Activated CD4-positive, alpha-beta T cell treated with anti-CD3 and anti-CD28 coated beads for 1 hour (primary cell): ENCODE data around the gene SHISA7.
A peak's percentile ranks its signal among the peaks of the same experiment; 100 is the strongest.

Source experiments
- DNase-seq: peaks from one replicate; pipeline ENCODE4 v3.0.0-alpha.2; 2020

Gene SHISA7

DNA sequence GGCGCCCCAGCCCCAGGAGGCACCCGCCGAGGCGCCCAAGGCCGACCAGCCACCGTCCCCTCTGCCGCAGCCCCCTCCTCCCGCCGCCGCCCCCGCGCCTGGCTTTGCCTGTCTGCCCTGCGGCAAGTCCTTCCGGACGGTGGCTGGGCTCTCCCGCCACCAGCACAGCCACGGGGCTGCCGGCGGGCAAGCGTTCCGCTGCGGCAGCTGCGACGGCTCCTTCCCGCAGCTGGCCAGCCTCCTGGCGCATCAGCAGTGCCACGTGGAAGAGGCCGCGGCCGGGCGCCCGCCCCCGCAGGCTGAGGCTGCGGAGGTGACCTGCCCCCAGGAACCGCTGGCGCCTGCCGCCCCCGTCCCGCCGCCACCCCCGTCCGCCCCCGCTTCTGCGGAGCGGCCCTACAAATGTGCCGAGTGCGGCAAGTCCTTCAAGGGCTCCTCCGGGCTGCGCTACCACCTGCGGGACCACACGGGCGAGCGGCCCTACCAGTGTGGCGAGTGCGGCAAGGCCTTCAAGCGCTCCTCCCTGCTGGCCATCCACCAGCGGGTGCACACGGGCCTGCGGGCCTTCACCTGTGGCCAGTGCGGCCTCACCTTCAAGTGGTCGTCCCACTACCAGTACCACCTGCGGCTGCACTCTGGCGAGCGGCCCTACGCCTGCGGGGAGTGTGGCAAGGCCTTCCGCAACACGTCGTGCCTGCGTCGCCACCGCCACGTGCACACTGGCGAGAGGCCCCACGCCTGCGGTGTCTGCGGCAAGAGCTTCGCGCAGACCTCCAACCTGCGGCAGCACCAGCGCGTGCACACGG, 39.3 kb upstream of the SHISA7 start:
- no peak for DNase-seq

DNA sequence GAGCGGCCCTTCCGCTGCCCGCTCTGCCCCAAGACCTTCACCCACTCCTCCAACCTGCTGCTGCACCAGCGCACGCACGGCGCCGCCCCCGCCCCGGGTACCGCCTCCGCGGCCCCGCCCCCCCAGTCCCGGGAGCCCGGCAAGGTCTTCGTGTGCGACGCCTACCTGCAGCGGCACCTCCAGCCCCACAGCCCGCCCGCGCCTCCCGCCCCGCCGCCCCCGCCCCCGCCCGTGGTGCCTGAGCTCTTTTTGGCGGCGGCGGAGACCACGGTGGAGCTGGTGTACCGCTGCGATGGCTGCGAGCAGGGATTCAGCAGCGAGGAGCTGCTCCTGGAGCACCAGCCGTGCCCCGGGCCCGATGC, 38.7 kb upstream of the SHISA7 start:
- no peak for DNase-seq

DNA sequence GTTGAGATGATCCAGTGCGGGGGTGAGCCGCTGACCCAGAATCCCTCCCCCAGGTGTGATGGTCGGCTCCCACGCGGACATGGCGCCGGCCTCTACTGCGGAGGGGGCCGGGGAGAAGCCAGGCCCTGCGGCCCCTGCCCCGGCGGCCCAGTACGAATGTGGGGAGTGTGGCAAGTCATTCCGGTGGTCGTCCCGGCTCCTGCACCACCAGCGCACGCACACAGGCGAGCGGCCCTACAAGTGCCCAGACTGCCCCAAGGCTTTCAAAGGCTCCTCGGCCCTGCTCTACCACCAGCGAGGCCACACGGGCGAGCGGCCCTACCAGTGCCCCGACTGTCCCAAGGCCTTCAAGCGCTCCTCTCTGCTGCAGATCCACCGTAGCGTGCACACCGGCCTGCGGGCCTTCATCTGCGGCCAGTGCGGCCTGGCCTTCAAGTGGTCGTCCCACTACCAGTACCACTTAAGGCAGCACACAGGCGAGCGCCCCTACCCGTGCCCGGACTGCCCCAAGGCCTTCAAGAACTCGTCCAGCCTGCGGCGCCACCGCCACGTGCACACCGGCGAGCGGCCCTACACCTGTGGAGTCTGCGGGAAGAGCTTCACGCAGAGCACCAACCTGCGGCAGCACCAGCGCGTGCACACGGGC, 38.2 kb upstream of the SHISA7 start:
- no peak for DNase-seq

DNA sequence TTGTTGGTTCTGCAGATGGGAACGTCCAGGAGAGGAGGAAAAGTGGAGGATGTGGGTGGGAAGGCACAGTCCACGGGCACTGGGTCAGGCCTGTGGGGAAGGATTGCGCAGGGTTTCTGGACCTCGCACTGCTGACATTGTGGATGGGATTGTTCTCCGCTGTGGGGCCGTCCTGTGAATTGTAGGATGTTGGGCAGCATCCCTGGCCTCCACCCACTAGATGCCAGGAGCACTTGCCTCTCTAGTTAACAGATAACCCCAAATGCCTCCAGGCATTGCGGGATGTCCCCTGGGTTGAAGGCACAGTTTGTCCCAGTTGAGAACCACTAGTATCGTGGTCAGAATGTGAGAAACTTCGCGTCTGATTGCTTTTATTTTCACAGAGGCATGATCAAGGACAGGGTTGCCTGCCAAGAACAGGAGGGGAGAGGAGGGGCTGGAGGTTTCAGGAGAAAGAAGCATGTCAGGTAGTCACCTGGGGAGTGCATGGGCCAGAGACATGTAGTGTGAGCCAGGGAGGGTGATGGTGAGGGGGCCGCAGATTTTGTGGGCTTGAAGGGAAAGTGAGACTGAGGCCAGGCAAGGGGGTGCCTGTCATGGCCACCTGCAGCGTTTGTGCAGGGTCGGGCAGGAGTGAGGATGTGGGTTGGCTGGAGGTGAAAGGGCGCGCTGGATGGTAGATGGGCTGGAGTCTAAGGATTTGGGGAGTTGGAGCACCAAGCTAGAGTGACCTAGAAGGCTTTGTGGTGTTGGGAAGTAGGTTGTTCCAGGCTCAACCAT, 36.5 kb upstream of the SHISA7 start:
- DNase-seq, result no peak

DNA sequence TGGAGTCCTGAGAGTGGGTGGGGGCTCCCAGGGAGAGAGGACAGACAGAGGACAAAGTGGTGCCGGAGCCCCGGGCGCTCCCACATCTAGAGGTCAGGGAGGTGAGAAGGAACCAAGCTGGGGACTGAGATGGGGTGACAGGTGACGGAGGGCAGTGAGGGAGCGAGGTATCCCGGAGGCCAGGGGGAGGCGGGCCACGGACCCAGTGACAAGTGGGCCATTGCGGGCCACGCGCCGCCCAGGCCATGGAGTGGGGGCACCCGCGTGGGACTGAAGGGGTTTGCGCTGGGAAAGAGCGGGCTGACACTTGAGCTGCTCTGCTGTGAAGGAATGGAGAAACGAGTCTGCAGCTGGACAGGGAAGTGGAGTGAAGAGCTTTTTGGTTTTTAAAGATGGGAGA, 35.9 kb upstream of the SHISA7 start:
- DNase-seq, result no peak

DNA sequence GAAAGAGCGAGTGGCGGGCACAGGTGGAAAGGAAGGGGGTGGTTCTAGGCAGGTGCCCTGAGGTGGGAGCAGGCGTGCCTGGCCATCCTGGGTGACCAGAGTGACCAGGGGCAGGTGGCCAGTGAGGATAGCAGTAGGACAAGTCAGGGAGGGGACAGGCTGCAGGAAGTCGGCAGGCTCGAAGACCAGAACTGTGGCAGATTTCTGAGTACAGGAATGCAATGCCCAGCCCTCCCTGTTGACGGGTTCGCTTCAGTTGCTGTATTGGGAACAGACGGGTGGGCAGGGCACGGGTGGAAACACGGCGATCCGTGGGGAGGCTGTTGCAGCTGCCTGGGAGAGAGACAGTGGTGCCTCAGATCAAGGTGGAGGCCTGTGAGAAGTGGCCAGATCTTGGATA, 35.3 kb upstream of the SHISA7 start:
- no peak for DNase-seq

DNA sequence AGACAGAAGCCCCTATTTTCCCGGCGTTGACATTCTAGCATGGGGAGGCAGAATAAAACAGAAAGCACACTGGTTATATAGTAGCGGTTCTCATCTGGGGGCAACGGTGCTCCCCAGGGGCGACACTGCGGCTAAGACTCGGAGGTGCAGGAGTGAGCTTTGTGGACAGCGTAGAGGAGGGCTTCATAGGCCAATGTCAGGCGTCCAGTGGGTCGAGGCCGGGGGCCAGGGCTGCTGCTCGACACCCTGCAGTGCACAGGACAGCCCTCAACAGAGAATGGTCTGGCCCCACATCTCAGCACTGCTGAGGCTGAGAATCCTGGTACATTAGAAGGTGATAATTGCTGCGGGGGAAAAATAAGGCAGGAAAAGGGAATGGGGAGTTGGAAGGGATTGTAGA, 34.8 kb upstream of the SHISA7 start:
- no peak for DNase-seq

DNA sequence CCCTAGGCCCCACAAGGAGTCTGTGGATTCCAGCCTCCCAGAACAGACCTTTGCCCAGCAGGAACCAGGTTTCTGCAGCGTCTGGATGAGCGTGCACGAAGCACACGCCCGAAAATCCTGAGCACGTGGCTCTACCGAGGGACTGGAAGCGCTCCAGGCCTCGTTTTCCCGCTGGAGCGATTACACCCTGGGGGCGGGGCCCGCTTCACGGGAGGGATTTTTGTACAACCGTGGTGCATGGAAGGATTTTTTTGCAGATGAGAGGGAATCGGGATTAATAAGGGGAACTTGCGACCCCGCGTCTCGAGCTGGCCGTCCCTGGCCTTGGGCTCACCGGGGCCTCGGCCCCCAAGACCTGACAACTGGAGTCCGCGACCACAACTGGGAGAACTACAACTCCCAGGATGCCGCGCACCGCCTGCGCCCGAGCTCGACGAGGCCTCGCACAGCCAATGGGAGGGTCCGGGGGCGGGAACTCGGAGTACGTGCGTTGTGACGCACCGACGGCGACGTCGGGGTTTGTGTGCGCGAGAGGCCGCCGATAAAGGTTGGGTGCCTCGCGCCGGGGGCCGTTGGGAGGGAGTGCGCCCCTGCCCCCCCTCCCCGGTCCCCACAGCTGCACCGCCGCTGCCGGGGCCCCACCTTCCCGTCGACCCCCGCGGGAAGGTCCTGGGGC, 33.1 kb upstream of the SHISA7 start, which contains the start of gene ZNF628:
Gene ZNF628, plus strand, starts transcription at position 518 of the 676 bp plus-strand sequence. CDS start 3,294 bp downstream, outside the sequence.
- DNase-seq, result peak; percentile 95

DNA sequence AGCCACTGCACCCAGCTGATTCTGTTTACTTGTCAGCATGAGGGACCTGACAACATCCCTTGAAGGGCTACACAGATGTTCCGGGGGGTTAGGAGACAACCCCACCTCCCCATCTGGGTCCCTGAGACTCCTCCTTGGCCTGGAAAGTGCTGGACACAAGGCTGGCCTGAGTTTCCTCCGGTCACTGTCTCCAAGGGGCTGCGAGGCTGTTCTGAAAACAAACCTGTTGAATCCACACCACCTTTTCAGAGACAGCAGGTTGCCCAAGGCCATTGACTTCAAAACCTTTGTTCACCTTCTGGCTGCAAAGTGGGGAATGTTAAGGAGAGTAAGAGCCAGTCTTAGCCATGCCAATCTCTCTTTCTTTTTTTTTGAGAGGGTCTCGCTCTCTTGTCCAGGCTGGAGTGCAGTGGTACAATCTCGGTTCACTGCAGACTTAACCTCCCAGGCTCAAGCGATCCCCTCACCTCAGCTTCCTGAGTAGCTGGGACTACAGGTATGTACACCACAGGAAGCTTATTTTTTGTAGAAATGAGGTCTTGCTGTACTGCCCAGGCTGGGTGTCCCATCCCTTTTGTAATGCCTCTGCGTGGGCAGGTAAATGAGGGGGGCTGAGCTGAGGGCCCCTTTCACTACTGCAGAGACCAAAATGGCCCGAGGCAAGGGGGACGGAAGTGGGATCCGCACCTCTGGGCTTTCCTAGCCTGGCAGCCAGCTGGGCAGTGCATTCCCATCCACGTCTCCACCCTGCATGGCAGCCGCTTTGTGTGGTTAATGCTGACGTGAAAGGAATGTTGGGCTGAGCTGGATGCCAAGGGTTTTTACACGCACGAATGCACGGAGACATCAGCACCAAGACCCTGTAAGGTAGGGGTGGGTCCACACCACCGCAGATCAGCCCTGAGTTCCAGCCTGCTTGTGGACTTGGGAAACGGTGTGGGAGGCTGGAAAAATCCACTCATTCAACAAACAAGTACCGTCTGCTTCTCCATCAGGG, 31.5 kb upstream of the SHISA7 start:
- no peak for DNase-seq

DNA sequence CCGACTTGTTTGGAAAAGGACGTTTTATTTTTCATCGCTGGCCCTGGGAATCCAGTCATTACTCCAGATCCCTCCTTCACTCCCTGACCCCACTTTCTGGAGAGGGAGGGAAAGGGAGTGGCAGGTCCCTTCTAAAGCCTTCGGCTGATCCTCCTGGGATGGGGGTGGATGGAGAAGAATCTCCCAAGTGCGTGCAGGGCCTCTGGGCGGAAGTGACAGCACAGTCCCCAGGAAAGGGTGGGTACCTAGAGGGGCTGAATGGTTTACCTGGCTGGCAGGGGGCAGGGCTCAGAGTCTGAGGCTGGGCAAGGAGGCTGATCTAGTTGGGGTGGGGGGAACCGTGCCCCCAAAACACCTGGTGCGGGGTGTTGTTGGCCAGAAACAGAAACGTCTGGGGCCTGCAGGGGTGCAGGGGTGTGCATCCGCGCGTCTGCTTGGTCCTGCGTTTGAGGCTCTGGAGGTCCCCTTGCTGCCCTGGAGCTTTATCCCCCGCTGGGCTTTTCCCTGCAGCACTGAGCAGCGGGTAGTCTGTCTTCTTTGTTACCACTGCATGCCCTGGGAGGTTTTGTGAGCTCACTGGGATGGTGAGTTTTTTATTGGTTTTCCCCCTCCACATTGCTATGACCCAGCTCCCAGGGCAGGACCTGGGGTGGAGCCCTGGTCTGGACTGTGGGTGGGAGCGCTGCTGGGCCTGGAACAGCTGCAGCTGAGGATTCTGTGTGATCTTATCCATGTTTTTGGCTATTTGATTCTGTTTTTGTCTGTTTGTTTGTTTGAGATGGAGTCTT, 30.3 kb upstream of the SHISA7 start:
- DNase-seq, result no peak

DNA sequence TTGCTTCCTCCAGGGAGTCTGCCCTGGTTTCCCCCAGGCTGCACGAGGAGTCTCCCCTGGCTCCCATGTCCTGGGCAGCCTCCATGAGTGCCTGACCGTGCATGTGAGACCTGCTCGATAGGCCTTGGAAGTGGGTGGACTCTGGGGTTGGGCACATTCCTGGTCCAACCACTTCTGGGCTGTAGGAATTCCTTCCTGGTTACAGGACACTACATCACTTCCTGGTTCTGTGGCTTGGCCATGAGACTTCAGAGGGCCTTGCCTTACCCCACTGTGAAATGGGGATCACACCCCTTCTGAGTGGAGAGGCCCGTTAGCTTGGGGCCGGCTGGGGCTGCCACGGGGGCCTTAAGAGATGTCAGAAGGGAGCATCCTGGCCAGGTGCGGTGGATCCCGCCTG, 29.4 kb upstream of the SHISA7 start:
- DNase-seq, result no peak

DNA sequence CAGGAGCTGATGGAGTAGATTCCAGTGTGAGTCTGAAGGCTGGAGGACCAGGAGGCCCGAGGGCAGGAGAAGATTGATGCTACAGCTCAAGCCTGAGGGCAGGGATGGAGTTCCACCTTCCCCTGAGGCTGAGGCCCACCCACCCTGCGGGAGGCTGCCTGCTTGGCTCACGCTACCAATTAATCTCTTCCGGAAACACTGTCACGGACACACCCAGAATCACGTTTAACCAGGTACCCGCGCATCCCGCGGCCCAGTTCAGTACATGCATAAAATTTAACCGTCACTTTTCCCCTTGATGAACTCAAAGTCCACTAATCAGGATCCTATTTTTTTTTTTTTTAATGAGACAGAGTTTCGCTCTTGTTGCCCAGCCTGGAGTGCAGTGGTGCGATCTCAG, 28.2 kb upstream of the SHISA7 start:
- no peak for DNase-seq

DNA sequence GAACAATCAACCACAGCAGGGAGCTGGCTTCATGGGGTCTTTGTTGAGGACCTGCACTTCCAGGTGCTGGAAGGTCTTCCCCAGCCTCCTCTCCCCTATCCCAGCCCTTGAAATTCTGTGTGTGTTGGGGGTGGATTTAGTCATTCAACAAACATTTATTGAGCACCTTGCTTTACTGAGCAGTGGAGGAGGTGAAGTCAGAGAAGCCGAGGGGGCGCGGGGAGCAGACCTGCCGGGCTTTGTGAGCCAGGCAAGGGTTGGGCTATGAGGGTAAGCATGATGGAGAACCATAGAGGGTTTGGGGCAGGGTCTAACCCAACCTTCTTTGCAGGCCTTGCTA, 24.9 kb upstream of the SHISA7 start:
- DNase-seq, result no peak

DNA sequence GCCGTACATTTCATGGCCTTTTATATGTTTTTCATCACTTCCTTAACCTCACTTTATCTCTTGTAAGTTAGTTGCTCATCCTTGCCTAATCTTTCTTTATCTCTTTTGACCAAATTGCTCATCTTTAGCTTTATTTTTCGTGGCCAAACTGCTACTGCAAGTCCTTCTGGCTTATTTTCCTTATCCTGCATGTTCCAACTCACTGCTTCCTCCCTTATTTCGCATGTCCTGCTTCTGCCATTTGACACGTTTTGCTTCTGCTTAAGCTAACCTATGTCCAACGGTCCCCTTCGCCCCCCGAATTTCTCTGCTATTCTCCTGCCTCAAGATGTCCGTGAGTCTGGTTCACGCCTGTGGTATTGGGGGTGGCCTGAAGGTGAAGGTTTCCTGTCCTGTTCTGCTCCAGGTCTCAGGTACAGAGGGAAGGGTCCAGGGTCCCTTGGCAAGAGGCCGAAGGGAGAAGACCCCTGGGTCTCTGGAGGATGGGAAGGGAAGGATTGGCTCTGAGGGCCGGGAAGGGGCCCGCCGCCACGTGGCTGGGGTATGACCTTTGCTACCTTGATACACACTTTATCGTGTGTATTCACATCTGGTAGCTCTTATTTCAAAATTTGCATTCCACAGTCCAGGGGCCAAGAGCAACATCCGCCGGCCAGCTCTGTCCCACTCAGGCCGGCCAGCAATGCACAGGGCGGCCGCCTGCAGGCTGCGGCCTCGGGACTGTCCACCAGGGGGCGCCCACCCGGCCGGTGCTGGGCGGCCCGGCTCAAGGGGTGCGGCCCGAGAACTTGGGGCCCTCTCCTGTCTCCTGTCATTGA, 24.3 kb upstream of the SHISA7 start:
- peak; percentile 49 for DNase-seq

DNA sequence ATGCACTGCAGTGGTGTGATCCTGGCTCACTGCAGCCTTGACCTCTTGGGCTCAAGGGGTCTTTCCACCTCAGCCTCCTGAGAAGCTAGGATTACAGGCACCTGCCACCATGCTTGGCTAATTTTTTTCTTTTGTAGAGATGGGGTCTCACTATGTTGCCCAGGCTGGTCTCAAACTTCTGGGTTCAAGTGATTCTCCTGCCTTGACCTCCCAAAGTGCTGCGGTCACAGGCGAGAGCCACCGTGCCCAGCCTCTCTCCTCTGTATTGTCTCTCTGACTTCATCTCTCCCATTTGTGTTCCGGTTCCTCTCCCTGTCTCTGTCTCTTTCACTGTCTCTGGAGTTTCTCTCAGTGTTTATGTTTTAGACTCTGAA, 23.1 kb upstream of the SHISA7 start:
- no peak for DNase-seq

DNA sequence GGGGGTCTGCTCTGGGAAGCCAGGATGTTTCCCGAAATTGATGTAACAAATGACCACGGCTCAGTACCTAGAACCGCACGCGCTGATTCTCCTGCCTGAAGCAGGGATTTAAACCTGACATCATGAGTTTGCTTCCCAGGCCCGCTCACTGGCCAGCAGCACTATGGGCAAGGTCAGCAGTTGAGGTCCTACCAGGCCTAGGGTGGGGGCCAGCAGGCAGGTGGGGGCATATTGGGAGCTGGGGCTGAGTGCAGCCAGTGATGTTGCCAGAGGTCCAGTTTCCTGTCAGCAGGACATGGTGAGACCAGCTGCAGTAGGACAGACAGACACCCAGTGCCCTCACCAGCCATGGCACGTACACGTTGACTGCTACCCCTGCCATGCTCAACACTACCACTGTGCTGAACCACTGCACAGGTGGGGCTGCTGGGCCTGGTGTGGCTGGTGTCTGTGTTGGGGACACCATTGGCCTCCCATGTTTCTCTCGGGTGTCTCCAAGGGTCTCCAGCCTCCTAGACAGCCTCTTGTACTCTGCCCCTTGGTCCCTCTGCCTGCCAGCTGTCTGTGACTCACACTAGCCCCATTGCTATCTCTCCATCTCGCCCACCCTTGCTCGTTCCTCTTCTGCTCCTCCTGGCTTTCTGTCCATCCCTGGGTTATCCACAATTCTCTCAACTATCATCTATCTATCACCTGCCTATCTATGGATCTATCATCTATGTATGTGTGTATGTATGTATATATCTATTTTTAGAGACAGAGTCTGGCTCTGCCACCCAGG, 22.6 kb upstream of the SHISA7 start:
- no peak for DNase-seq

DNA sequence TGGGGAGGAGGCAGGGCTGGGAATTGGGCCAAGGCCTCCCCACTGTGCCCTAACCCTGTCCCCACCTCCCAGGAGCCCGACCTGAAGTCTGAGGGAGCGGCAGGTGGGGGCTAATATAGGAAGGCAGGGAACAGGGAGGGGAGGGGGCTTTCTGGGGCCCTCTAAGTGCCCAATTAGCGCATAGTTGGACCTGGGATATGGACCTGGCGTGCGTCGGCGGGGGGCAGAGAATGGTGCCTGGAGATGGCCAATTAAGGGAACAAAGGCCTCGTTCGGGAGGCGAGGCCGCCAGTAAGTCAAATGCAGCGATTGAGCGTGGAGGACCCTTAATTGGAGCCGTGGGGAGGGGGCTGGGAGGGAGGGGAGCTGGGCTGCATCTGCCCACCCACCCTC, 21.6 kb upstream of the SHISA7 start, which contains the start of gene C19orf85:
Gene C19orf85, minus strand, starts transcription at position 90 of the 393 bp plus-strand sequence. CDS start 197 bp downstream, outside the sequence.
- no peak for DNase-seq

DNA sequence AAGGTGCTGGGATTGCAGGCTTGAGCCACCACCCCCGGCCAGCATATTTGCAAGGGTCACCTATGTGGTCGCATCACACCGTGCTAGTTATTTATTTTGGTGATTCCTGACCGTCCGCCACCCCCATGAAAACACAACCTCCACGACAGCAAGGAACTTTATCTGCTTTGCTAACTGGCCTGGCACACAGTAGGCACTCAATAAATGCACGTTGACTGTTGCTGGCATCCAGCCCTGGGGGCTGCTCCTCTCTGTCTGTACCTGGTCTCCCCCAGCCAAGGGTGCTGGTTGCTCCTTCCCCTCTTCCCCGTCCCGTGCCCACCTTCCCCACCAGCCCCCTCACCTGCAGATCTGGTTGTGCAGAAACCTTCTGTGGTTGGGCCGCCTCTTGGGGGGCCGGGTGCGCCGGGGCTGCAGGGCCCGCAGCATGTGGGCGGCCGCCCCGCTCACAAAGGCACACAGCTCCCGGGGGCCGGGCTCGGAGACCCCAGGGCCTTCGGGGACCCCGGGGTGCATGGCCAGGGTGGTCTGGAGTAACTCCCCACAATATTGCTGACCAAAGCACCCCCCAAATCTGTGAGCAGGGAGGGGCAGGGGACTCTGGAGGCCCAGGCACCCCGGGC, 21.1 kb upstream of the SHISA7 start:
- DNase-seq, result no peak

DNA sequence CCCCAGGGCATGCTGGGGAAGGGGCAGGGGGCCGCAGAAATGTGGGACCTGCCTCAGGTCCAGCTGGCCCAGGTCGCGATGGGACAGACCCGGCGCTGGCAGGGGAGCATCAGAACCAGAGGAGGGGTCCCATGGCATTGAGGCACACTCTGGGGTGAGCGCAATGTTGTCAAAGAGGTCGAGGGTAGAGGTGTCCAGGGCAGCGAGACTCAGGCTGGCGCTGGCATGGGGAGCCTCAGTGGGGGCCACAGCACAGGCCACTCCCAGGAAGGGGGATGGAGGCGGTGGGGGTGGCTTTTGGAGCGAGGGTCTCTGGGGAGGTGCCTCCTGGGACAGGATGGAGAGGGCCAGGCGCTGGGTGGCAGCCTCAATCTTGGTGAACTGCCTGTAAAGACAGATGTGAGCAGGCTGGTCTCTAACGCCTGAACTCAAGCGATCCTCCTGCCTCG, 20.5 kb upstream of the SHISA7 start:
- DNase-seq, result no peak
